ENCODE data around the gene SMYD1.
"Not testable (repeated sequence)": the region's sequence is repeated elsewhere in the genome, so short reads cannot be mapped to it uniquely, and the experiment has no call there.

Gene SMYD1

GRCh38 chr2:88067598-88067997 is at the start of gene SMYD1:
Gene SMYD1, plus strand, starts transcription at chr2:88067825. Its CDS starts 40 bp downstream, at chr2:88067865.
- no peak for DNase-seq

DNA sequence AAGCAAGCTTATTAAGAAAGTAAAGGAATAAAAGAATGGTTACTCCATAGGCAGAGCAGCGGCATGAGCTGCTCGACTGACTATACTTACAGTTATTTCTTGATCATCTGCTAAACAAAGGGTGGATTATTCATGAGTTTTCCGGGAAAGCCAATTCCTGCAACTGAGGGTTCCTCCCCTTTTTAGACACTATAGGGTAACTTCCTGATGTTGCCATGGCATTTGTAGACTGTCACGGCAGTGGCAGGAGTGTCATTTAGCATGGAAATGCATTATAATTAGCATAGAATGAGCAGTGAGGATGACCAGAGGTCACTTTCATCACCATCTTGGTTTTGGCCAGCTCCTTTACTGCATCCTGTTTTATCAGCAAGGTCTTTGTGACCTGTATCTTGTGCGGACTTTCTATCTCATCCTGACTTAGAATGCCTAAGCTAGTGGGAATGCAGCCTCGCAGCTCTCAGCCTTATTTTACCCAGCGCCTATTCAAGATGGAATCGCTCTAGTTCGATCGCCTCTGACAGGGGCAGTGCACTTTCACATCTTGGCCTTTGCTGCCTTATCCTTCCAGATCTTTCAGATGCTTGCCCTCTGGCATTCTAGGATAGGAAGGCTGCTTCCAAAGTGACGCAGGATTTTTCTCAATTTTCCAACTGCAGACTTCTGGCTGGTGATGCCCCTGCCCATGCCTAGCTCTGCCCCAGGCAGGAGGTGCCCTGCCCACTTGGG is 49.4 kb upstream of the SMYD1 start:
- DNase-seq, result peak in 1 of 3 donors; percentile 29

DNA sequence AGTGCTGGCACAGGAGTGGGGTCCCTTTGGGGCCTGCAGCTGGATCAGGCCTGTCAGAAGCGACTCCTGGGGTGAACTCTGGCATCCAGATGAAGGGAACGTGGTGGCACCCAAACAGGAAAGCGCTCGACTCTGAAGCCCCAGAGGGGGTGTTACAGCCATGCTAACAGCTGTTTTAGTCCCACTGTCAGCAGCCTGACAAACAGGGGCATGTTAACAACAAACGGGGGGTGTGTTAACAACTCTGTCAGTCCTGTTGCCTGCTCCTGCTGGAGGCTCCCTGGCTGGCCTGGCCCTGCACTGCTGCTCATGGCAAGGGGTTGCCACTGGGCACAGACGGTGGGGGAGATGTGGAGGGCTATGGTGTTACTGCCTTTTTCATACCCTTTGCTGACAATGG is 48.7 kb upstream of the SMYD1 start:
- no peak for DNase-seq

- DNase-seq, result no peak
Measured at GRCh38 chr2:88019985-88020384, 47.6 kb upstream of the SMYD1 start.

GRCh38 chr2:88022669-88022921 is 45.0 kb upstream of the SMYD1 start:
- no peak for DNase-seq

DNA sequence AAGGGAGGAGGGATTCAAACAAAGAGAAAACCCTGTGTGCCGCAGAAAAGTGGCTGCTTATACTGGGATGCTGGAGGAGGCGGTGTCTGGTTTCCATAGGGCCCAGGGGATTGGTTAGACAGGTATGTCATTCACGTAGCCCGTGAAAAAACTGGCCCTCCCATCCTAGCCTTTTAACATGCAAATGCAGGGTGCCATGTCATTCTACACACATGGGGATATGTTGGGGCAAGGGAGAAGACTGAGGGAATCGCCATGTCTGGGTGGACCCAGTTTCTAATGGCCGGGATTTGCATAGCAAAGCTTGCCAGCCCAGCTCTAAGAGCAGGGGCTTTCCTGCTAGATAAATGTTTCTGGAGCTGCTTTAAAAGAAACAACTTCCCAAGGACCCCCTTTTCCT is 43.1 kb upstream of the SMYD1 start:
- no peak for DNase-seq

GRCh38 chr2:88027697-88028389 is 39.8 kb upstream of the SMYD1 start:
- peak; percentile 48 to 57 (median 54) for DNase-seq

DNA sequence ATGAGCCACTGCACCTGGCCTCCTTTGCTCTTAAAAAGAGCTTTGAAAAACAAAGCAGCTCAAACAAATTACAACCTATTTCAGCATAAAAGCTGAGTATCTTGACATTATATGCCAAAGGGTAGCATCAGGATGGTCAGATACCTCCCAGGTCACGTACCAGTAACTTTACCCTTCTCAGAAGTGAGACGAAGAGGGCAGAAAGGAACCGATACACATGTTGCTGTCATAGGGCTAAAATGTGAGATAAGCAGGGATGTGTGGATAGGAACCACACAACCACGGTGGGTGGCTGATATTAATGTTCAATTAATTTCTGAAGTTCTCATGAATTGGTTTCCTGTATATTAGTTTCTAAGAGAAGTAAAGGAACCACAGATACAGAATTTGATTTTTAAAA is 38.7 kb upstream of the SMYD1 start:
- no peak for DNase-seq

DNA sequence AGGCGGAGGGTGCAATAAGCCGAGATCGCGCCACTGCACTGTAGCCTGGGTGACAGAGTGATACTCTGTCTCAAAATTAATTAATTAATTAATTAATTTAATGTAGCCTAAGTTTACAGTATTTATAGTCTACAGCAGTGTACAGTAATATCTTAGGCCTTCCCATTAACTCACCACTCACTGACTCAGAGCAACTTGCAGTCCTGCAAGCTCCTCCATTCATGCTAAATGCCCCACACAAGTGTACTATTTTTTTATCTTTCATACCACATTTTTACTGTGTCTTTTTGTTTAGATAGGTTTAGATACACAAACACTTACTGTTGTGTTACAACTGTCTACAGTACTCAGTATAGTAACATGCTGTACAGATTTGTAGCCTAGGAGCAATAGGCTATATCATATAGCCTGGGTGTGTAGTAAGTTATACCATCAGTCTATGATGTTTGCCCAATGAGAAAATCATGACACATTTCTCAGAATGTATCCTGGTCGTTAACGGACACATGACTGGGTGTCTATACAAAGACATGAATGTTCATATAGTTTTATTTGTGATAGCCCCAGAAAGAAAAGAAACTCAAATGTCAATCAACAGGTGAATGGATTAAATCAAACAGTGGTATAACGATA is 35.4 kb upstream of the SMYD1 start:
- DNase-seq, result no peak

GRCh38 chr2:88036182-88036581 is 31.4 kb upstream of the SMYD1 start:
- peak; percentile 27 to 62 (median 58) for DNase-seq

GRCh38 chr2:88036606-88037005 is 31.0 kb upstream of the SMYD1 start:
- DNase-seq, result peak in 2 of 3 donors; percentile 63 to 70

GRCh38 chr2:88038263-88039105 is 29.1 kb upstream of the SMYD1 start:
- peak in 2 of 3 donors; percentile 30 to 37 for DNase-seq

DNA sequence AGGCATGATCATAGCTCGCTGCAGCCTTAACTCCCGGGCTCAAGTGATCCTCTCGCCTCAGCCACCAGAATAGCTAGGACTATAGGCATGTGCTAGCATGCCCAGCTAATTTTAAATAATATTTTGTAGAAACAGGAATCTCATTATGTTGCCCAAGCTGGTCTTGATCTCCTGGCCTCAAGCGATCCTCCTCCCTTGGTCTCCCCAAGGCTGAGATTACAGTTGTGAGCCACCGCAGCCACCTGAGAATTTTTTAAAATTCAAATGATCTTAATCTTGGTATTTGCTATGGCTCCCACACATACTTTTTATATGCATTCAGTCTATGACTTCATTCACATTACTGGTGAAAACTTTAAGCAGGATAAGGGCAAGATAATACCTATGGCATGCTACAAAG is 25.1 kb upstream of the SMYD1 start:
- DNase-seq, result no peak

- not testable (repeated sequence) for DNase-seq
Measured at GRCh38 chr2:88045561-88045960, 22.1 kb upstream of the SMYD1 start.

- no peak for DNase-seq
Measured at GRCh38 chr2:88048541-88048940, 19.1 kb upstream of the SMYD1 start.

- DNase-seq, result no peak
Measured at GRCh38 chr2:88049622-88050021, 18.0 kb upstream of the SMYD1 start.

GRCh38 chr2:88051792-88052191 is 15.8 kb upstream of the SMYD1 start:
- no peak for DNase-seq

DNA sequence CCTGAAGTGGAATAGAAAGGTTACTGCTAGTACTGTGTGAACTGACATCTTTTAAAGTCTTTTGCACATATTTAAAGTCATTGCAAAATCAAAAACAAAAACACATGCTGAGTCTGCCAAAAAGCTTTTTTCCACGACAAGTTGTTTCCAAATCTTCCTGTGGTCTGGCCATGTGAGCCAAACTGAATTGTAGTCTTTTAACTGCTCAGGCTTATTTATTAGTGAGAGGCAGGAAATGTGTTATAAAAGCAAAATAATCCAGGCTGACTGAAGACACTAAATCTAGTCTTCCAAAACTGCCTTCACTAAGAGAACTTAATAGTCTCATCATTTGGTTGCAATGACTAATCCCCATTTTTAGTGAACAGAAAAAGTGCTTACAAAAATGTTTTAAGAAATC is 14.3 kb upstream of the SMYD1 start:
- peak in 2 of 3 donors; percentile 36 to 51 for DNase-seq

DNA sequence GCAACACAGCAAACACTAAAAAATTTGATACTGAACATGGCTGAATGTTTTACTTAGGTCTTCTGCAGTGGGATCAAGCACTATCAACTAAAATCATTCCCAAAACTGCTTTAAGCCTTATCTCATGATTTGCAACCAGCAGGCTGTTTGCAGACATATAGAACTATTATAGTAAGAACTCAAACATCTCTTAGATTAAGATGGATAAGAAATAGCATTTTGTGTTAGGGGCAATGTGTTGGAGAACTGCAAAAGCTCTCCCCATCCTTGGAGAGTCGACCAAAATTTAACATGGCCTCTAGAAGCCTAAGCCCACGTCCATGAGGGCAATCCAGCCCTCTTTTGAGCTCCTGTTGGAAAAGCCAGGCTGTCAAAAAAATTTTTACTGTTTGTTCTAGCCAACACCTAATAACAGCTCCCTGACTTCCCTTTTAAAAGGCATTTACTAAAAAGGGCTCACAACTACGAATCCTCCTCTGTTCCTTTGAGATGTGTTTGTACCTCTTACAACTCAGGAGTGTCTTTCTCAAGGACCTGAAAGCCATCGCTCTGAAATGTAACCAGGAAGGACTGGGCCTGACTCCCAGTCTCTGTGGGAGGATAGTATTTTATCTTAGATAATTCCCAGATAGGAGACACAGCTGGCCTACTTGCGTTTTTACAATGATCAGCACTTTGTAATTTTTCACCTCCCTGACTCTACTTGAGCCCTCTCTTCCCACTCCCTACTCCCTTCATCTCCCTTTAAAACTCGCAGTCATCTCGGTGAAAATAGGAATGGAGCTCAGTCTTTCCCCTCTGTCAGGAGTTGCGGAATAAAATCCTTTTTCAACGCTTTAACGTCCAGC is 13.5 kb upstream of the SMYD1 start:
- DNase-seq, result peak; percentile 45 to 63 (median 53)

- peak in 1 of 3 donors; percentile 13 for DNase-seq
Measured at GRCh38 chr2:88054782-88055370, 12.7 kb upstream of the SMYD1 start.

DNA sequence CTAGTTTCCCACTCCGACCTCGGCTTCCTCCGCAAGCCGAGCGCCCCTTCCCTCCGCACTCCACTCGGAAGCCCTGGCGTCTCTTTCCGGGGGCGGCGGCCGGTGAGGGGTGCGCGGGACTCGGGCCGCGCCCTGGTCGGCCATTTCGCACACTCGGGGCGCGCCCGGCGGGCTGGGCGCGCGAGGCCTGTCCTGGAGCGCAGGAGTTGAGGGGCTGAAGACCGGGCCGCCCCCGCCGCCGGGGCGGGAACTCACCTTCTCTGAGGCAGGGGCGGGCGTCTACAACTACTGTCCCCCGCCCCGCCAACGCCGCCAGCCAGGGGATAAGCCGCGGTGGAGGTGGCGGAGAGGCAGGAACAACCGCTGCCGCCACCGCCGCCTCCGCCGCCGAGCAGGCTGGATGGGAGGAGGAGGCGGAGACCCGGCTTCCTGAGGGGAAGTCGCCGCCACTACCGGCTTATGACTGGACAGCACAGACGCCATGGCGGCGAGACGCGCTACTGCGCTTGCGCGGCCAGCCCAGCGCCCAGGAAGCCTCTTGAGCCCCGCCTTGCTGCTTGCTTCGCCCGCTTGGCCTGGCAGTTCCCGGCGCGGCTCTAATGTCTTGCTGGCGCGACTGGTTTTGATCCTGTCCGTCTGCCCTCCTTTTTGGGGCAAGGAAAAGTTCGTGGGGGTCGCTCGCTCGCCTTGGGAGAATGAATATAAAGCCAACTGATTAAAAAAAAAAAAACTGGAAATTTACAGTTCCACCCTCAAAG is 12.1 kb upstream of the SMYD1 start, which contains the start of gene KRCC1:
TSS of gene KRCC1 (minus strand) at position 413 of the 758 bp plus-strand sequence. CDS start 27,220 bp downstream, outside the sequence.
- peak; percentile 98 for DNase-seq

Measured in suppressor macrophage treated with lipopolysaccharide for 1 hour (primary cell).